K562 (cell line): Measurements from ENCODE around the gene PPCDC. TPM values are rescaled to one million over a fixed set of nuclear protein-coding genes. Genes with fewer than 3 reads are reported as not detected.
A peak's percentile ranks its signal among the peaks of the same experiment; 100 is the strongest.

ENCODE experiments used
- ATF6 ChIP-seq: sonication (generic); formaldehyde crosslinking; IDR thresholded peaks from 2 replicates; pipeline ENCODE4 v1.4.0; 2020; ENCODE audit warnings: mild to moderate bottlenecking, missing genetic modification reagents
- CBX5 ChIP-seq: IDR thresholded peaks from 2 replicates; pipeline ENCODE4 v1.6.1; 2014; ENCODE audit warnings: low read depth, borderline replicate concordance
- CREM ChIP-seq: IDR thresholded peaks from 2 replicates; pipeline ENCODE4 v1.6.1; 2014; ENCODE audit warnings: antibody characterized with exemption, low read depth
- CTCF ChIP-seq, 3 experiments: IDR thresholded peaks in 2 of 3; conservative IDR thresholded peaks in 1 of 3; 2 replicates each; pipeline ENCODE4 v1.5.1; 2011 to 2012; ENCODE audit warnings: low read length in 3 of 3, mild to moderate bottlenecking in 3 of 3, control low read depth in 2 of 3, improper control_type of control experiment in 1 of 3, inconsistent platforms in 1 of 3, low read depth in 1 of 3, mixed read lengths in 1 of 3, moderate library complexity in 1 of 3; ENCODE audit not compliant: insufficient read depth in 2 of 3
- DMBX1 ChIP-seq: fragments of 250-450 bp; sonication (Bioruptor Pico); IDR thresholded peaks from 2 replicates; pipeline ENCODE4 v1.8.0; 2022; ENCODE audit warnings: inconsistent platforms, mild to moderate bottlenecking, moderate library complexity, borderline replicate concordance
- GABPB1 ChIP-seq: sonication (generic); formaldehyde crosslinking; IDR thresholded peaks from 2 replicates; pipeline ENCODE4 v1.8.0; 2022; ENCODE audit warnings: mild to moderate bottlenecking, missing genetic modification reagents
- HCFC1 ChIP-seq: IDR thresholded peaks from 2 replicates; pipeline ENCODE4 v1.6.1; 2012; ENCODE audit warnings: low read depth, low read length, improper control_type of control experiment
- KAT7 ChIP-seq: sonication (generic); formaldehyde crosslinking; IDR thresholded peaks from 2 replicates; pipeline ENCODE4 v1.8.0; 2022; ENCODE audit warnings: missing genetic modification reagents, mild to moderate bottlenecking, borderline replicate concordance
- L3MBTL2 ChIP-seq: fragments of 450-650 bp; IDR thresholded peaks from 2 replicates; pipeline ENCODE4 v1.6.1; 2016; ENCODE audit warnings: mild to moderate bottlenecking, moderate library complexity
- MECOM ChIP-seq: fragments of 250-450 bp; sonication (Bioruptor Pico); IDR thresholded peaks from 2 replicates; pipeline ENCODE4 v1.8.0; 2022; ENCODE audit warnings: inconsistent platforms
- MNT ChIP-seq, 2 experiments: fragments of 450-650 bp; conservative IDR thresholded peaks; 2 replicates each; pipeline ENCODE4 v1.6.1; 2017; ENCODE audit warnings: mild to moderate bottlenecking in 2 of 2, moderate library complexity in 2 of 2
- PRPF4 ChIP-seq: fragments of 200-400 bp; formaldehyde crosslinking; IDR thresholded peaks from one replicate; pipeline ENCODE4 v1.6.1; 2017; ENCODE audit warnings: low read length, low read depth, mild to moderate bottlenecking; ENCODE audit not compliant: insufficient read depth, poor library complexity, severe bottlenecking
- SMARCA4 ChIP-seq: fragments of 450-650 bp; IDR thresholded peaks from 2 replicates; pipeline ENCODE4 v1.6.1; 2016
- SMARCE1 ChIP-seq: fragments of 450-650 bp; IDR thresholded peaks from 2 replicates; pipeline ENCODE4 v1.7.1; 2016; ENCODE audit warnings: mild to moderate bottlenecking
- XRCC5 ChIP-seq: fragments of 200-400 bp; formaldehyde crosslinking; IDR thresholded peaks from 2 replicates; pipeline ENCODE4 v1.6.1; 2017; ENCODE audit warnings: low read depth, mild to moderate bottlenecking, low read length
- ZNF232 ChIP-seq: sonication (generic); formaldehyde crosslinking; IDR thresholded peaks from 2 replicates; pipeline ENCODE4 v1.8.0; 2022; ENCODE audit warnings: mild to moderate bottlenecking, missing genetic modification reagents
- ZNF766 ChIP-seq: fragments of 200-800 bp; sonication (Bioruptor generic); conservative IDR thresholded peaks from 2 replicates; pipeline ENCODE4 v1.6.1; 2016; ENCODE audit warnings: missing genetic modification characterization, missing compliant biosample characterization
- polyA plus RNA-seq, 8 experiments: library from polyadenylated mRNA; depleted of rRNA in 4 of 8; stranded (reverse) in 5 of 8; unstranded in 3 of 8; fragments of >200 nt; fragmentation: Nextera tagmentation in 2 of 8; fragmentation: Illumina TruSeq in 1 of 8; extraction: Ambion mirVana in 2 of 8; extraction: Trizol in 1 of 8; gene quantifications; 2 replicates each; pipeline versions ENCODE4 v1.2.1 to v1.2.3, GENCODE V29; 2011 to 2014; ENCODE audit warnings: inconsistent platforms in 1 of 8, missing spikeins in 1 of 8
- total RNA-seq, 7 experiments: library from RNA; depleted of rRNA in 6 of 7; stranded (reverse); fragments of >200 nt in 6 of 7; fragmentation: Illumina TruSeq in 2 of 7; extraction: Trizol in 2 of 7; gene quantifications; 2 replicates each; pipeline versions ENCODE4 v1.2.1 to v1.2.3, GENCODE V29; 2011 to 2021; ENCODE audit warnings: low replicate concordance in 1 of 7
- TF ChIP-seq, protein P1 (sequence below), 2 experiments: fragments of 200-800 bp in 1 of 2; sonication (Bioruptor generic) in 1 of 2; sonication (generic) in 1 of 2; formaldehyde crosslinking in 1 of 2; IDR thresholded peaks in 1 of 2; conservative IDR thresholded peaks in 1 of 2; 2 replicates each; pipeline versions ENCODE4 v1.5.0 to v1.6.1; 2016 to 2020; ENCODE audit warnings: missing compliant biosample characterization in 1 of 2, missing genetic modification characterization in 1 of 2, missing genetic modification reagents in 1 of 2
- TF ChIP-seq, protein P2 (sequence below): IDR thresholded peaks from 3 replicates; pipeline ENCODE4 v1.6.1; 2011; ENCODE audit warnings: borderline replicate concordance, mild to moderate bottlenecking; ENCODE audit not compliant: insufficient read length, insufficient read depth

The PPCDC gene
- total and polyA plus RNA-seq, 9 of the 15 experiments (the other 6 are each of a cell fraction or from before 2014, with no cell fraction given), result 10.9 to 53.6 (median 16.7) TPM

GRCh38 chr15:74995182-74995778 is 28.1 kb upstream of the PPCDC start, which contains the start of gene SCAMP5 (continued):
- TF ChIP-seq XRCC5 (0 out of 2 replicates have a peak, but pooled peaks have one; percentile 39), MNT (conservative IDR thresholded peaks at IDR 0.05) (peak in 1 of 2 experiments; percentile 37; a peak in 1 of 4 replicates), CBX5 (no peak), ATF6 (CRISPR knock-in tag) (peak; percentile 90; the same call in 1 of the 2 replicates), GABPB1 (CRISPR knock-in tag) (peak; percentile 57; the same call in 1 of the 2 replicates), DMBX1 (peak; percentile 89), CTCF (IDR thresholded peaks at IDR 0.05 in 2 of 3, conservative IDR thresholded peaks at IDR 0.05 in 1 of 3; ENCODE audit: insufficient read depth in 2 of 3, low read depth in 1 of 3, low read length in 3 of 3) (peak in 1 of 3 experiments; percentile 11; a peak in 1 of 6 replicates), ZNF232 (CRISPR knock-in tag) (peak; percentile 76), L3MBTL2 (no peak), PRPF4 (no peak), HCFC1 (peak; percentile 11; the same call in 1 of the 2 replicates), ZNF766 (CRISPR knock-in tag) (peak; percentile 96), KAT7 (peak; percentile 45; the same call in 1 of the 2 replicates), CREM (peak; percentile 50; the same call in 1 of the 2 replicates), SMARCE1 (no peak), SMARCA4 (no peak), MECOM (CRISPR knock-in tag) (no peak)
- TF ChIP-seq, protein P1, sequence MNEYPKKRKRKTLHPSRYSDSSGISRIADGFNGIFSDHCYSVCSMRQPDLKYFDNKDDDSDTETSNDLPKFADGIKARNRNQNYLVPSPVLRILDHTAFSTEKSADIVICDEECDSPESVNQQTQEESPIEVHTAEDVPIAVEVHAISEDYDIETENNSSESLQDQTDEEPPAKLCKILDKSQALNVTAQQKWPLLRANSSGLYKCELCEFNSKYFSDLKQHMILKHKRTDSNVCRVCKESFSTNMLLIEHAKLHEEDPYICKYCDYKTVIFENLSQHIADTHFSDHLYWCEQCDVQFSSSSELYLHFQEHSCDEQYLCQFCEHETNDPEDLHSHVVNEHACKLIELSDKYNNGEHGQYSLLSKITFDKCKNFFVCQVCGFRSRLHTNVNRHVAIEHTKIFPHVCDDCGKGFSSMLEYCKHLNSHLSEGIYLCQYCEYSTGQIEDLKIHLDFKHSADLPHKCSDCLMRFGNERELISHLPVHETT (CRISPR knock-in tag; conservative IDR thresholded peaks at IDR 0.05 in 1 of 2, IDR thresholded peaks at IDR 0.05 in 1 of 2), result peak in 1 of 2 experiments; percentile 69; a peak in 1 of 4 replicates
- TF ChIP-seq, protein P2, sequence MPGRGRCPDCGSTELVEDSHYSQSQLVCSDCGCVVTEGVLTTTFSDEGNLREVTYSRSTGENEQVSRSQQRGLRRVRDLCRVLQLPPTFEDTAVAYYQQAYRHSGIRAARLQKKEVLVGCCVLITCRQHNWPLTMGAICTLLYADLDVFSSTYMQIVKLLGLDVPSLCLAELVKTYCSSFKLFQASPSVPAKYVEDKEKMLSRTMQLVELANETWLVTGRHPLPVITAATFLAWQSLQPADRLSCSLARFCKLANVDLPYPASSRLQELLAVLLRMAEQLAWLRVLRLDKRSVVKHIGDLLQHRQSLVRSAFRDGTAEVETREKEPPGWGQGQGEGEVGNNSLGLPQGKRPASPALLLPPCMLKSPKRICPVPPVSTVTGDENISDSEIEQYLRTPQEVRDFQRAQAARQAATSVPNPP, result no peak
